SK-N-SH (cell line): Measurements from ENCODE around the gene ARHGAP15.

Experiments used
- FOSL2 ChIP-seq: IDR thresholded peaks from 2 replicates; pipeline ENCODE4 v1.4.0; 2012; ENCODE audit warnings: low read depth, mild to moderate bottlenecking, moderate library complexity, borderline replicate concordance
- GABPA ChIP-seq: IDR thresholded peaks from 2 replicates; pipeline ENCODE4 v1.4.0; 2012; ENCODE audit warnings: low read depth, mild to moderate bottlenecking
- POLR2AphosphoS5 ChIP-seq: IDR thresholded peaks from 2 replicates; pipeline ENCODE4 v1.6.1; 2012; ENCODE audit warnings: low read depth, low read length
- RAD21 ChIP-seq: IDR thresholded peaks from 2 replicates; pipeline ENCODE4 v1.6.1; 2012; ENCODE audit warnings: mild to moderate bottlenecking, low read length
- RCOR1 ChIP-seq: fragments of 150-350 bp; IDR thresholded peaks from 2 replicates; pipeline ENCODE4 v1.6.1; 2017; ENCODE audit warnings: antibody characterized with exemption, low read length
- TAF1 ChIP-seq: IDR thresholded peaks from 2 replicates; pipeline ENCODE4 v1.6.1; 2012; ENCODE audit warnings: low read depth, mild to moderate bottlenecking, low read length, moderate library complexity, borderline replicate concordance
- TF ChIP-seq, protein P1 (sequence below): fragments of 200-600 bp; sonication (generic); IDR thresholded peaks from 2 replicates; pipeline ENCODE4 v1.6.1; 2017; ENCODE audit warnings: antibody characterized with exemption, mild to moderate bottlenecking, moderate library complexity

DNA sequence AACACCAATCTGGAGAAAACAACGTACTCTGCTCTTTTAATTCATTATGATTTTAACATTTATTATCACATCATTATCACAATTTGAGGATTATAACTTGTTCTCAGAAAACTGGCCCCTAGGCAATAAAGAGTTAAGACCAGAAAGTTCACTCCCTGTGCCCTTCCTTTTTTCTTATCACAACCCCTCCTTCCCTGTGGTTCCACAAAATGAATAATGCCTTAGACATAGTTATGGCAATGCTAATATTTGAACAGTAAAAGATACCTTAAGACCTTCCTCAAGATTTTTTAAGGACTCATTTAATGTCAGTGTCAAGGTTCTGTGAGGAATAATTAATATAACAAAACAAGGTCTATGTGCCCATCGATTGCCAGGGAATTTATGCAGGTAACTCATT is 596.2 kb downstream of the ARHGAP15 start:
- TF ChIP-seq, protein P1, sequence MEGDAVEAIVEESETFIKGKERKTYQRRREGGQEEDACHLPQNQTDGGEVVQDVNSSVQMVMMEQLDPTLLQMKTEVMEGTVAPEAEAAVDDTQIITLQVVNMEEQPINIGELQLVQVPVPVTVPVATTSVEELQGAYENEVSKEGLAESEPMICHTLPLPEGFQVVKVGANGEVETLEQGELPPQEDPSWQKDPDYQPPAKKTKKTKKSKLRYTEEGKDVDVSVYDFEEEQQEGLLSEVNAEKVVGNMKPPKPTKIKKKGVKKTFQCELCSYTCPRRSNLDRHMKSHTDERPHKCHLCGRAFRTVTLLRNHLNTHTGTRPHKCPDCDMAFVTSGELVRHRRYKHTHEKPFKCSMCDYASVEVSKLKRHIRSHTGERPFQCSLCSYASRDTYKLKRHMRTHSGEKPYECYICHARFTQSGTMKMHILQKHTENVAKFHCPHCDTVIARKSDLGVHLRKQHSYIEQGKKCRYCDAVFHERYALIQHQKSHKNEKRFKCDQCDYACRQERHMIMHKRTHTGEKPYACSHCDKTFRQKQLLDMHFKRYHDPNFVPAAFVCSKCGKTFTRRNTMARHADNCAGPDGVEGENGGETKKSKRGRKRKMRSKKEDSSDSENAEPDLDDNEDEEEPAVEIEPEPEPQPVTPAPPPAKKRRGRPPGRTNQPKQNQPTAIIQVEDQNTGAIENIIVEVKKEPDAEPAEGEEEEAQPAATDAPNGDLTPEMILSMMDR = no peak
- TF ChIP-seq RAD21 (no peak), GABPA (no peak), TAF1 (no peak), POLR2AphosphoS5 (no peak), RCOR1 (no peak), FOSL2 (no peak)
